NCI-H446 treated with DMSO at 0.1 percent for 48 hours (cell line): ENCODE measurements around the gene ELFN1.
"Not testable (repeated sequence)": the region's sequence is repeated elsewhere in the genome, so short reads cannot be mapped to it uniquely, and the experiment has no call there.

Experiments used
- DNase-seq: peaks from one replicate; lab custom pipeline; 2025; lab: John Stamatoyannopoulos, UW

ELFN1 gene

DNA sequence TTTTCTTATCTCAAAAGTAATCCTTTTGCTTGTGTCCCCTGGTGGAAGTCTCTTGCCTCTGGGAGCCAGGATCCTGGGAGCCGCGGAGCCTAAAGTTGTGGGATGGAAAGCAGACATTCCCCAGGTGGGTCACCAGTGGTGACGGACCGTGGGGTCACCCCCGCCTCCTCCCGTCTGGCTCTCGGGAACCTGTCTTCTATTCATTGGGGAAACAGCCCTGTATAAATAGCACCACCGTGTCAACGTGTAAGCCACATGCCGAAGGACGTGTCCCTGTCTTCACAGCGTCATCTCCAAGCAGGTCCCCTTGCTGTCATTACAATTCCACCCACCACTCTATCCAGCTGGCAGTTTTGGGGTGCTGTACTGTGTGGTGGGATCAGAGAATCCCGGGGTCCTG is 87.5 kb downstream of the ELFN1 start:
- no peak for DNase-seq

DNA sequence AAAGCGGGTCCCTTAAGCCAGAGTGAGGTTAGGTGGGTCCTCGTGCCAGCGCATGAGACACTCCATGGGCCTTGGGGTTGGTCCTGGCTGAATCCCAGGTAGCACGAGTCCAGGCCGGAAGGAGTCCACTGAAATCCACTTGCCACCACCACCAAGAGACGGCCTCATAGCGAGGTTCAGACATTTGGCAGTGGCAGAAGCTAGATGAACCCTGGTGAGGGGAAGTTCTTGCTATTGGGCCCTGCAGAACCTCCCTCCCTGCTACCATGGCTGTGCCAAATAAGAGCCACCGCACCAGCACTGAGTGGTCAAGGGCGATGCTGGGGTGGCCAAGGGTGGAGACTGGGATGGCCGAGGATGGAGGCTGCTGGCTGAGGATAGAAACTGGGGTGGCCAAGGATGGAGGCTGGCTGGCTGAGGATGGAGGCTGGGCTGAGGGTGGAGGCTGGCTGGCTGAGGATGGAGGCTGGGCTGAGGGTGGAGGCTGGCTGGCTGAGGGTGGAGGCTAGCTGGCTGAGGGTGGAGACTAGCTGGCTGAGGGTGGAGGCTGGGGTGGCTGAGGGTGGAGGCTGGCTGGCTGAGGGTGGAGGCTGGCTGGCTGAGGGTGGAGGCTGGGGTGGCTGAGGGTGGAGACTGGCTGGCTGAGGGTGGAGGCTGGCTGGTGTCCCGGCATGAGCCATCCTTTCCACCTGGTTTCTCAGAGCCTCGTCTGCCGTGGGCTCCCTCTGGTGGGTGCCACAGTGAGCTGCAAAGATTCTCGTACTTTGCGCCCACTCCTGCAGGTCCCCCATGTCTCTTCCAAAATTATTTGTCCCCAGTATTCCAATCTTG is 88.2 kb downstream of the ELFN1 start:
- DNase-seq: no peak

DNA sequence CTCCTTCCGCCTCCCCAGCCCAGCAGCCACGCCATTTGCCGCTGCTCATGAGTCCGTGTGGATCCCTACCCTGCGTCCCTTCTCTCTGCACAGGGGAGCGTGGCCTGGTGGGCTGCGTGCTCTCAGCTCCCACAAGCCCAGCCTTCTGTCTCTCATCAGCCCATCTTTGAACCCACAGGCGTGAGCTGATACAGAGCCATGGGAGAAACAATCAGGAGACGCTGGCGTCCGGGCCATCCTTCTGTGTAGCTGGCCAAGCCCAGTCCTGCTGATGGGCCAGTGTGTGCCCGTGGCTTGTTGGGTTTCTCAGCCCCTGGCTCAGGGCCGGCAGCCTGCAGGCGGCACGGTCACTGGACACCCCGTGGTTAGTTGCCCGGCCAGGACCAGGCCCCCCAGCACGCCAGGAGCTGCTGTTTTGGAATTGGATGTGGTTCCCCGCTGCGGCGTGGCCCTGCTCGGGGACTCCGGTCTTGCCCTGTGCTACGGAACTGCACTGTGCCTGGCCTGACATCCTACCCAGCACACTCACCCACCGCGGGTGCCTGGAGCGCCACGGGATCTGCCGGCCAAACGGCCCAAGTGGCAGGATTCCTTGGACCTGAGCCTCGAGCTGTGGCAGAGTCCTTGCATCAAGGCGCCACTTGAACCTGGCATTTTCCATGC is 88.9 kb downstream of the ELFN1 start:
- DNase-seq: no peak

DNA sequence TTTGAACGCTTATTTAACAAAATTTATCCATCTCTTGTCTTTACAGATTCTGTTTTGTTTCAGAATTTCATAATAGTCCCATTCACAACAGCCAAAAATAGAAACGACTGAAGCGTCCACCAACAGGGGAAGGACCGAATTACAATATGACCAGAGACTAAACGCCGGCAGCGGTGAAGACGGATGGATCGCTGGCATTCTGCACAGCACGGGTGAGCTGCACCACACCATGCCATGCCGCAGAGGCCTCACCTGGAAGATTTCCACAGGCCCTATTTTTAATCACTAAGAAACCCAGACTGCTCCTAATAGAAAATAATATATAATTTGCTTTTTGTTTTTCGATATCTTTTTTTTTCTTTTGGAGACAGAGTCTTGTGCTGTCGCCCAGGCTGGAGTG is 91.0 kb downstream of the ELFN1 start:
- DNase-seq: no peak

DNA sequence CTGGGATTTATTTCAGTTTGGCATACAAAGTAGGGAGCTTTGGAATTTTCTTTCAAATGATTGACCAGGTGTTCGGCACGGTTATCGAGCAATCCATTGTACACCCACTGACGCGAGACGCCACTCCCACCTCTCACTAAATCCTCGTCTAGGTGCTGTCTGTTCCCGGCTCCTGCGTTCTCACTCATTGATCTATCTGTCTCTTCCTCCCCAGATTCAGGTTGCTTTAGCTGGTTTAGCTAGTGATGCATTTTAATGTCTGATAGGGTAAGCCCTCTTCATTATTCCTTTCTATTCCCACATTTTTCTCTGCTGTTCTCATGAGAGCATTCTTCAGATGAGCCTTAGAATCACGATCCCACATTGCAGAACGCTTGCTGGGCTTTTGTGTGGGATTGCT is 91.7 kb downstream of the ELFN1 start:
- no peak for DNase-seq

DNA sequence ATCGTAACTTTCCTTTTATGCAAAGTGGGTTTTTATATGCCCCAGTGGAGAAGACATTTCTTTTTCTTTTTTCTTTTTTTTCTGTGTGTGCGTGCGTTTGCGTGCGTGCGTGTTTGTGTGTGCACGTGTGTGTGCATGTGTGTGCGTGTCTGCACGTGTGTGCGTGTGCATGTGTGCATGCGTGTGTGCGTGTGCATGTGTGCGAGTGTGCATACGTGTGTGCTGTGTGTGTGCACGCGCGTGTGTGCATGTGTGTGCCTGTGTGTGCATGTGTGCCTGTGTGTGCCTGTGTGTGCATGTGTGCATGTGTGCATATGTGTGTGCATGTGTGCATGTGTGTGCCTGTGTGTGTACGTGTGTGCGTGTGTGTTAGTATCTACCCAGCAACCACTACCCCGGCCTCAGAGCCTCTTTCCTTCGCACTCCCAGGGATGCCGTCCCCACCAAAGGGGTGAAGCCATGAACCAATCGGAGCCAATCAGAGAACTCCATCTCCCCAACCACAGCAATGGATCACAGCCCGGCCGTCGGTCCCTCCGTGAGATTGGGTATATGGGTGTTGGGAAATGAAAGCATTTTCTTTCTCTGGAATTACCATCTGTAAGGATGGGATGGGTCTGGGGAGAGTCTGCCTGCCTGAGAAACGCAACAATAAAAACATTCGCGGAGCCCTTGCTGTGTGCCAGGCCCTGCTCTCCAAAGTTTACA is 92.3 kb downstream of the ELFN1 start:
- no peak for DNase-seq

DNA sequence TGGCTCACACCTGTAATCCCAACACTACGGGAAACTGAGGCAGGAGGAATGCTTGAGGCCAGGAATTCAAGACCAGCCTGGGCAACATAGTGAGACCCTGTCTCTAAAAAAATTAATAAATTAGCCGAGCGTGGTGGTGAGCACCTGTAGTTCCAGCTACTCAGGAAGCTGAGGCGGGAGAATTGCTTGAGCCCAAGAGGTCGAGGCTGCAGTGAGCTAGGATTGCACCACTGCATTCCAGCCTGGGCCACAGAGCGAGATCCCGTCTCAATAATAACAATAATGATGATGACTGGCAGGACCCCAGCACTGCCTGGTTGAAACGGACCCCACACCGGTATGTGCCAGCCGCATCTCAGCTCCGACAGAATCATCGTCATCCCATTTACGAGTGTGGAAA is 93.0 kb downstream of the ELFN1 start:
- DNase-seq: no peak

DNA sequence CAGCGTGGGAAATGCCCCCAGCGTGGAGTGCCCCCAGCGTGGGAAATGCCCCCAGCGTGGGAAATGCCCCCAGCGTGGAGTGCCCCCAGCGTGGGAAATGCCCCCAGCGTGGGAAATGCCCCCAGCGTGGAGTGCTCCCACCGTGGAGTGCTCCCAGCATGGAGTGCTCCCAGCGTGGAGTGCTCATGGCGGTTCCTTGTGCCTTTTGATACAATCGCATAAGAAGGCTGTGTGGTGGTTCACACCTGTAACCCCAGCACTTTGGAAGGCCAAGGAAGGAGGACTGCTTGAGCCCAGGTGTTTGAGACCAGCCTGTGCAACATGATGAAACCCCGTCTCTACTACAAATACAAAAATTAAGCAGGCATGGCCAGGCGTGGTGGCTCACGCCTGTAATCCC is 93.8 kb downstream of the ELFN1 start:
- not testable (repeated sequence) for DNase-seq

DNA sequence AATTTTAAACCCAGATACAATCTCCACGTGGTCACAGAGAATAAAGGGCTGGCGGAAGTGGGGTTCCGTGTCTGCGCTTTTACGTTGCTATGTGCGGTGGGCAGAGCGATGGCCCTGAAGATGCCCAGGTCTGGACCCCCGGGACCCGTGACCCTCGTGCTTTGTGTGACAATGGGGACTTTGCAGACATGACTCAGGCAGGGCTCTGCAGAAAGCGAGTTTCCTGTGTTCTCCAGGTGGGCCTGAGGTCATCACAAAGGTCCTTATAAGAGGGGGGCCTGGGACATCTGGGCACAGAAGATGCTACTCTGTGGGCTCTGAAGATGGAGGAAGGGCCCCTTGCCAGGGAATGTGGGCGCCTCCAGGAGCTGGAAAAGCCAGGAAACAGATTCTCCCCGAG is 95.3 kb downstream of the ELFN1 start:
- no peak for DNase-seq

DNA sequence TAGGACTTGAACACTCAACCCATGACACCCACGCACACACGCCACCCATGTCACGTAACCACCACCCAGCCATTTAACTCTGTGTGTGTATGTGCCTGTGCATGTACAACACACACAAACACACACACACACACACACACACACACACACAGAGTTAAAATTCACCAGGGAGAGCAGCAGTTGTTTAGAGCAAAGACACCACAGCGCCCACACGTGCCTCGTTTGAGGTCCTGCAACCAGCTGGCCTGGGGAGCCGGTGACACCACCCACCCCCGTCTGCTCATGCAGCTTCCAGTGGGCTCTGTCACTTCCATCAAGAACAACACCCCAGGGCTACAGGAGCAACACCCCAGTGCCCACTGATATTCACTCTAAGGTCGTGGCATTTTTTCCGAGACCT is 97.4 kb downstream of the ELFN1 start:
- DNase-seq: no peak

DNA sequence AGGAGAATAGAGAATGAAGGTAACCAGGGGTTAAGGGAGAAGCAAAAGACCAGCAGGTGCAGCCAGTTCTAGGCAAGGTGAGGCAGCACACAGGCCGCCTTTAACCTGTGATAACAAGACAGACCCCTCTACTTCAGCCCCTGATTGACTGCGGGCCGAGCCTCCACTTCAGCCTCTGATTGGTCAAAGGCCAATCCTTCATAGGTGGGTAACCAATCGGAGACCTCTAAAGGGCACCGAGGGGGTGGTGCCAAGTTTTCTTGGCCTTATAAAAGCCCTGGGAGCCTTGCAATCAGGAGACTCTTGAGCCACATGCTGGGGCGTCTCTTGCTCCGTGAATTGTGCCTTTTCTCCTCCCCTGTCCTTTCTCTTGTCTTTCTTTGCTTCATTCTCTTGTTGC is 98.8 kb downstream of the ELFN1 start:
- no peak for DNase-seq

DNA sequence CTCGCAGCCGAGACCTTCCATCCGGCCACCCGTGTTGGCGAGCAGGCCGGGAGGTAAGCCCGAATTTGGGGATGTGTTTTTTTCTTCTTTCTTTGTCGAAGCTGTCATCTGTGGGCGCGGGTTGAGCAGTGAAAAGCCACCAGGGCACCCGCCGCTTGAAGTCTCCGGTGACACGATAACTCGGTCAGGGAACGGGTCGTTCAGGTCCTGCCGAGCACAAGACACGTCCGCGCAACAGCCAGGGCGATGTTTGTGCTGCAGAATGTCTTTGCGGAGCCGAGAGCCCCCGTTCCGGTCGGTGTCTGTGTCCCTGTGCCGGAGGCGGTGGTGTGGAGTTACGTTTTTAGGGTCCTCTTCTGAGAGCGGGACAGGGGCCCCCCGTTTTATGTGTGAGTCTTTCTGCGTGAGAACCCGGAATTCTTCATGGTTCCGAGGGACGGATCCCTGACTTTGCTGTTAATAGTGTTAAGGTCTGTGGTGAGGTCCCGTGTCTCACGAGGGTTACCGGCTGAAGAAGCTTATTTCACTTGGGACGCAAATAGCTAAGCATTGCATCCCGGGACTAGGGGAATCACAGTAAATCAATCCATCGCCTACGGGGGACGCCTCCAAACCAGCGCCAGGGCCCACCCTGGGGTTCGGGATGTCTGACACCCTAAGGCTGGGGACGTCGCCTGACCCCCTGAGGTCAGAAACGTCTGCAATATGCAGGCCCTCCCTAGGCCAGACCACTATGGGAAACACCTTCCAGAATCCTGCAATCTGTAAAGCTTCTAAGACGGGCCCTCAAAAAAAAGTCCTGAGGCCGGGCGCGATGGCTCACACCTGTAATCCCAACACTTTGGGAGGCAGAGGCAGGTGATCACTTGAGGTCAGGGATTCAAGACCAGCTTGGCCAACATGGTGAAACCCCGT is 99.5 kb downstream of the ELFN1 start:
- DNase-seq: no peak

DNA sequence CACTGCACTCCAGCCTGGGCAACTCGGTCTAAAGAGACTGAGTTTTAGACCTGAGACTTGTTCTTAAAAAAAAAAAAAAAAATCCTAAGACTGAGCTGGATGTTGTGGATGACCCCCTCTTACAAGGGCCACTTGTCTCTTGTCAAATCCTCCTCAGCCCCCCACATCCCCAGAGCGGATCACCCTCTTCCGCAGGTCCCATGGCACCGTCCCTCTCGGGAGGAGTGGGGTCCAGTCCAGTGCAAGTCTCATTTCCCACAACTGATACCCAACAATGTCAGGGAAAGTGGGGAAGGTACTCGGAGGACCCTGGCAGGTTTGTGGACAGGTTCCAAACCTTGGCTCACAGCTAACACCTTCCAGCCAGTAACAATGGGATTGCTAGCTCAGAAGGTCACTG is 100.3 kb downstream of the ELFN1 start:
- no peak for DNase-seq

DNA sequence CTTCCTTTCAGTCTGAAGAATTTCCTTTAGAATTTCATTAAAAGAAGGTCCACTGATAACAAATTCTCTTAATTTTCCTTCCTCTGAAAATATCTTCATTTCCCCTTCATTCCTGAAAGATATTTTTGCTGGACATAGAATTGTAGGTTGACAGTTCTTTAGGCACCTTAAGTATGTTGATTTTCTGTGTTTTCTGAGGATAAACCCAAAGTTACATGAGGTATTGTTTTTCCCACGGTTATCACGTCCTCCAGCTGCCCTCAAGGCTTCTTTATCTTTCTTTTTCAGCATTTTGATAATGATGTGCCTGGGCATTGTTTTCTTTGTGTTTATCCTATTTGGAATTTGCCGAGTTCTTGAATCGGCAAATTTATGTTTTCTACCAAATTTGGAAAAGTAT is 105.3 kb downstream of the ELFN1 start:
- DNase-seq: no peak

DNA sequence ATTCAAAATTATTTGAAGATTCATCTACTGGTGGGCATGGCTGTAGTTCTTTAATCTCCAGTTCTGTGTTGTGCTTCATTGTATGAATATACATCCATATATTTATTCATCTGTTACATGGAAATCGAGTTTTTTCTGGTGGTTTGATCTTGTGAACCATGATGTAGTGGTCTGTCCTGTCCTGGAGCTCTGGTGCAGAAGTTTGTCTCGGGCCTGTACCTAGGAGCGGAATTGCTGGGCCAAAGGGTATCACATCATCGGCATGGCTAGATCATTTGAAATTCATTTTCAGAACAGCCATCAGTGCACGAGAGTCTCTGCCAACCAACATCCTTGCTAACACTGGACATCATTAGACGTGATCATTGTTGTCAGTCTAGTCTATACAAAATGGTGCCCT is 107.0 kb downstream of the ELFN1 start:
- no peak for DNase-seq

DNA sequence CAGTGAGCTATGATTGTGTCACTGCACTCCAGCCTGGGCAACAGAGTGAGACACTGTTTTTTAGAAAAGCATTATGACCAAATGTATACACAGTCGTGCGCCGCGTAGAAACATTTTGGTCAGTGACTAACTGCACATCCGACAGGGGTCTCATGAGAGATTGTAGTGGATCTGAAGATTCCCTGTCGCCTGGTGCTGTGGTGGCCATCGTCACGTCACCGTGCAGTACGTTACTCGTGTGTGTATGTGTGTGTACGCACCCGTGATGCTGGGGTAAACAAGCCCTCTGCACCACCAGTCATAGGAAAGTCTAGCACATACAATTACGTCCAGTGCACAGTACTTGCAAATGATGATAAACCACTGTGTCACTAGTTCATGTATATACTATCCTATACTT is 109.4 kb downstream of the ELFN1 start:
- no peak for DNase-seq

DNA sequence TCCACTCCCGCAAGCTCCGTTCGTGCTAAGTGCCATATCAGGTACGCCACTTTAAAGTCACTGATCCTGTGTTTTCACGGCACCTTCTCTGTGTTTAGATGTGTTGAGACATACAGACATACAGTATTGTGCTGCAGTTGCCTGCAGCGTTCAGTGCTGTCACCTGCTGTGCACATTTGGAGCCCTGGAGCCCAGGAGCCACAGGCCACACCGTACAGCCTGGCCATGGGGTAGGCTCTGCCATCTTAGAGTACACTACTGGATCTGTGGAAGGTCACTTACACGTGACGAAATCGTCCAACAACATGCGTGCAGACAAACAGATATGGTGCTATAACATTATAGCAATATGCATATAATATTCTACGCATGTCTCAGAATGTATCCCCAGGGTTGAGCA is 111.3 kb downstream of the ELFN1 start:
- DNase-seq: no peak

DNA sequence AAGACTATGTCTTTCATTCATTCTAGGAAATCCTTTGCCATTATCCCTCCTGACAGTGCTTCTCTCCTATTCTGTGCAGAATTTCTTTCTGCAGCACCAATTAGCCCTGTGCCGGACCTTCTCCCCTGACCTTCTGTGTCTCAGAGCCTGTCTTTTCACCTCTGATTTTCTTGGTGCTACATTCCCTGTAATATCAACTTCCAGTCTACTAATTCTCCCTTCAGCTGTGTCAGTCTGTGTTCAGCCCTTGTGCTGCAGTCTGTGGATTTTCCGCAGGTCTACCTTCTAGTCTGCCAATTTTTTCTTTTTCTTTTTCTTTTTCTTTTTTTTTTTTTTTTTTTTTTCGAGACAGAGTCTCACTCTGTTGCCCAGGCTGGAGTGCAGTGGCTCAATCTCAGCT is 115.8 kb downstream of the ELFN1 start:
- no peak for DNase-seq

DNA sequence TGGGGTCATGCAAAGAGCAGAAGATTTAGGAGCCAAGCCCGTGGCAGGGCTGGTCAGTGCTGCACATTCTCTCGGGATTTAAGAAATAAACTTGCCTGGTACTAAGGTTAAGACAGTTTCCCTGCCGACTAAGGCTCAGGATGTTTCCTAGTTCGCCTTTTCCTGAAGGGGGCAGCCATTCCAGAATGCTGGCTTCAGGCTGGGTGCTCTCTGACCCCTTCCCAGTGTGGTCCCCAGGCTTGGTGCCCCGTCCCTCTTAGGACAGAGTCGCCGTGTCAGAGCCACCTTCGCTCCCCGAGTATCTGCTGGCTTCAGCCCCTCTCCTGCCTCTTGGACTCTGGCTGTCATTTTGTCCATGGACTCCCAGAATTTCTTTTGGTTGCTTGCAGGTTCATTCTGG is 117.2 kb downstream of the ELFN1 start:
- DNase-seq: no peak

DNA sequence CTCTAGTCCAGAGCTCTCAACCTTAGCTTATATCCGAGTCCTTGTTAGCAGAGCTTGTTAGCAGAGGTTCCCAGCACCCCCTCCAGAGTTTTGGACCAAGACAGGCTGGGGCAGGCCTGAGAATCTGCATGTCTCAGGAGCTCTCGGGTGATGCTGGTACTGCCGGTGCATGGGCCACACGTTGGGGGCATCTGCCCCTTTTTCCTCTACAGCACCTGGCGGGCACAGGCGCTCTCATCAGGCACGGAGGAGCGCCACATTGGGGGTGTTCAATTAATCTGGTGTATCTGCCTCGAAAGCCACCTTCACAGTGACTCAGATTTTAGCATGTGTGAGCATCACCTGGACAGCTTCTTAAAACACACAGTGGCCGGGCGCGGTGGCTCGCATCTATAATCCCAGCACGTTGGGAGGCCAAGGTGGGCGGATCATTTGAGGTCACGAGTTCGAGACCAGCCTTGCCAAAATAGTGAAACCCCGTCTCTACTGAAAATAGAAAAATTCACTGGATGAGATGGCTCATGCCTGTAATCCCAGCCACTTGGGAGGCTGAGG is 117.7 kb downstream of the ELFN1 start:
- DNase-seq: no peak

DNA sequence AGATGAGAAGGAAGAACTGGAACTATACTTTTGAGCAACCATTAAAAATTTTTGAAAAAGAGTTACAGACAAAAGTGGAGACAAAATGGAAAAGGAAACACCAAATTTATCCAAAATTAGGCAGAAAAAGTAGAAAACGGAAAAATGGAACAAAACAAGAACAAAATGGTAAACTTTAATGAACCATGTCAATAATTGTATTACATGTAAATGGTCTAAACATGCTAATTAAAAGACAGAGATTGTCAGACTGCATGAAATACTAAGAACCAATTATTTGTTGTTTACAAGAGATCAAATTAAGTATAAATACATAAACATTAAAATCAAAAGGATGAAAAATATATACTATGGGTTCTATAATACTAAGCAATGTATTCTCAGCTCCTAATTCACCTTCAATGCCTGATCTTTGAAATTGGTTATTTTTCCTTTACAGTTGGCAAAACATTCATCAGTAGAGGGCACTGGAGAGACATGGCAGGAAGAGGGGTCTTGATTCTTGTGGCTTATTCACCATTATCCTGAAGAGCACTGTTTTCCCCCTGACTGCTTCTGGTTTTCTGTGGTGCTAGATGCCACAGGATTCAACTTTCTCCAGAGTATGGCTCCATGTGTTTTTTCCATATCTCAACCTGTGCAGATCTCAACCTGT is 124.9 kb downstream of the ELFN1 start:
- no peak for DNase-seq
